HT-29 (cell line): Measurements from ENCODE around the gene NCOA4. TPM values are rescaled to one million over a fixed set of nuclear protein-coding genes. Genes with fewer than 3 reads are reported as not detected.
"Not testable (repeated sequence)": the region's sequence is repeated elsewhere in the genome, so short reads cannot be mapped to it uniquely, and the experiment has no call there.

Source experiments
- DNase-seq: peaks from one replicate; pipeline ENCODE4 v3.0.0-alpha.2; 2015; ENCODE audit warnings: low spot score
- small RNA-seq: library from RNA; depleted of rRNA; stranded (forward); fragments of <200 nt; gene quantifications from one replicate; pipeline ENCODE3, GENCODE V24; 2014
- total RNA-seq: library from RNA; depleted of rRNA; stranded (reverse); fragments of >200 nt; shearing (Covaris generic); gene quantifications from 2 replicates; pipeline ENCODE4 v1.2.3, GENCODE V29; 2014; rRNA removed

The NCOA4 gene
- total RNA-seq, 1 experiment from 2014 or later: 41.0 TPM

- not testable (repeated sequence) for DNase-seq
Observed at GRCh38 chr10:45984473-45984872, 46.0 kb downstream of the NCOA4 start.

GRCh38 chr10:45983538-45984186, 46.8 kb downstream of the NCOA4 start:
- peak; percentile 58 for DNase-seq

- not testable (repeated sequence) for DNase-seq
Observed at GRCh38 chr10:45981367-45981766, 49.1 kb downstream of the NCOA4 start.

GRCh38 chr10:45978554-45978953, 51.9 kb downstream of the NCOA4 start:
- not testable (repeated sequence) for DNase-seq

DNA sequence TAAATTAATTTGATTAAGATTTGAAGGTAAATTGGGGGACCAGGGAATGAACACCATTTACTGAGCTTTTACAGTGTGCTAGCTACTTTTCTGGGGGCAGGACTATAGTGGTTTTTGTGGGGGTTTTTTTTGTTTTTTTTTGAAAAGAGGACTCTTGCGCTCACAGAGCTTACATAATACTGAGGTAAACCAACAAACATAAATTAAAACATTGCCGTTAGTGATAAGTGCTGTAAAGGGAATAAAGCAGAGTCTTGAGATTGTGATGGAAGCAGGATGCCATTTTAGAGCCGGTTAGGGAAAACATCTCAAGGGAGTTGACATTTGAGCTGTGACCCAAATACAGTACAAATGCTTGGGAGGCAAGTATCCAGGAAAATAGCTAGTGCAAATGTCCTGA, 56.4 kb downstream of the NCOA4 start:
- DNase-seq: not testable (repeated sequence)

DNA sequence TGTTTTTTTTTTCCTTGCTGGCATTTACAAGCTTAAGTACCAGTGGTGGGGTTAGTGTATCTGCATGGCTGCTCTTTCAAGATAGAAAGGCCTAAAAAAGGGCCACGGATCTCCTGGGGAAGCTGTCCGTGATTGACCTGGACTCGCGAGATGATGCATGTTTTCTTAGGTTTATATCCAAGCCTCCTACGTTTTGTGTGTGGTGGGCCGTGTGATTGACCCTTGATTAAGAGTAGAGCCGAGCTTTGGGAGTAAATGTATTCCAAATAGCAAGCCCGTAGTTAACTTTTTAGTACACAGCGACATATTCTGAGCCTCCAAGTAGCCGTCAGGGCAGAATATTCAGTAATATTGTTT, 57.6 kb downstream of the NCOA4 start:
- peak; percentile 16 for DNase-seq

- peak; percentile 85 for DNase-seq
Observed at GRCh38 chr10:45972106-45972812, 58.2 kb downstream of the NCOA4 start, which contains the start of gene TIMM23. Gene TIMM23, plus strand, starts transcription at chr10:45972489. Its CDS starts 136 bp downstream, at chr10:45972625.

GRCh38 chr10:45971742-45972105, 58.7 kb downstream of the NCOA4 start:
- DNase-seq: peak; percentile 39

GRCh38 chr10:45971019-45971418, 59.4 kb downstream of the NCOA4 start:
- peak; percentile 14 for DNase-seq

GRCh38 chr10:45962686-45963452, 67.6 kb downstream of the NCOA4 start:
- DNase-seq: not testable (repeated sequence)

DNA sequence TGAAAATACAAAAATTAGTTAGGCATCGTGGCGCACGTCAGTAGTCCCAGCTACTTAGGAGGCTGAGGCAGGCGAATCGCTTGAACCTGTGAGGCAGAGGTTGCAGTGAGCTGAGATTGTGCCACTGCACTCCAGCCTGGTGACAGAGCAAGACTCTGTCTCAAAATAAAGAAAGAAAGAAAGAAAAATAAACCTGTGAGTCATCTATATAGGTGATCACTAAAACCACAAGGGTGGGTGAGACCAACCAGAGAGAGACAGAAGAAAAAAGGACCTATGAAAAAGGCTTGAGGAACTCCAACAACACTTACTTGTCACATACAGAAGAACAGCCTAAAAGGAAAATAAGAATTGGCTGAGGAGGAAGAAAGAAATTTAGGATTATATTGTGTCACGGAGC, 72.5 kb downstream of the NCOA4 start:
- DNase-seq: not testable (repeated sequence)

DNA sequence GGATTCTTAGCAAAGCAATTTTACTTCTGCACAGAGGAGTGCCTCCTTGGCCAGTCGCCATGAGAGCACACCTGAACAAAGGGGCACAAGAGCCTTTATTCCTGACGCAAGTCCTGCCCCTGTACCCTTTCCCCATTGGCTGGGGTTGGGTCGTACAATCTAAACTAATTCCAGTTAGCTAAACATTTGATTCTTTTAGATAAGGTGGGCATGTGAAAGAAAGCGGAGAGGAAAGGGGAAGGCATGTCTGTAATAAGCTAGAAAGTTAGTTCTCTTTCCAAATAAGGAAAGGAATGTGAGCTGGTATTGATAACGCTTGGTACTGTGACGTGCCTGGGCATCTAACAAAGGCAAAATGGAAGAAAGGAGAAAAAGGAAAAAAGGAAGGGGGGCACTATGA, 73.8 kb downstream of the NCOA4 start:
- not testable (repeated sequence) for DNase-seq

Small RNA genes lying within 50 kb of the gene (small RNA-seq; reads per million reads assigned to genes)
- not detected for gene SNORA74C-1

Other genes starting within 250 kb of the NCOA4 start
- 11.1 and 11.8 TPM in 2 replicates for gene AGAP4, start 183.1 kb downstream of the NCOA4 start, total RNA-seq
- gene TIMM23, start 58.1 kb downstream of the NCOA4 start, total RNA-seq: 89.0 and 90.5 TPM in 2 replicates
- gene MSMB, start 15.6 kb upstream of the NCOA4 start, total RNA-seq: not detected in 2 replicates